ENCODE data around the gene ABI3BP.

- TF ChIP-seq RAD21 (IDR thresholded peaks at IDR 0.05; ENCODE audit: low read depth) (no peak), EP300 (IDR thresholded peaks at IDR 0.05; ENCODE audit: borderline replicate concordance) (no peak), REST (IDR thresholded peaks at IDR 0.05; ENCODE audit: low read depth) (no peak), CEBPB (IDR thresholded peaks at IDR 0.05) (no peak), CREB1 (IDR thresholded peaks at IDR 0.05; ENCODE audit: low read depth) (no peak), MAX (IDR thresholded peaks at IDR 0.05) (no peak), TCF12 (IDR thresholded peaks at IDR 0.05; ENCODE audit: low read depth) (no peak)
Measured at GRCh38 chr3:100902572-100902971, 90.6 kb downstream of the ABI3BP start.

All from Ishikawa (cell line).